Naive B cell (primary cell): ENCODE measurements around the gene DNTTIP2. TPM values are rescaled to one million over a fixed set of nuclear protein-coding genes. Genes with fewer than 3 reads are reported as not detected.
"Not testable (repeated sequence)": the region's sequence is repeated elsewhere in the genome, so short reads cannot be mapped to it uniquely, and the experiment has no call there.

ENCODE experiments used
- ATAC-seq, 2 donors: fragments of 150-1000 bp; cut with Tn5 transposase; 2 replicates each; pipeline ENCODE4 v1.10.0; 2021; ENCODE audit warnings: low read depth in 2 of 2, mild to moderate bottlenecking in 2 of 2, moderate library complexity in 2 of 2
- DNase-seq: peaks from one replicate; pipeline ENCODE4 v3.0.0; 2022
- H3K27ac Mint-ChIP-seq, 6 donors: one replicate each; pipeline ENCODE4 v1.8.0; 2020 to 2022; ENCODE audit warnings: mild to moderate bottlenecking in 6 of 6, mixed read lengths in 6 of 6, moderate library complexity in 5 of 6, inconsistent platforms in 2 of 6
- H3K27me3 Mint-ChIP-seq, 3 donors: one replicate each; pipeline ENCODE4 v1.8.0; 2021 to 2022; ENCODE audit warnings: mixed read lengths in 3 of 3, mild to moderate bottlenecking in 1 of 3
- H3K36me3 Mint-ChIP-seq, 2 donors: one replicate each; pipeline ENCODE4 v1.8.0; 2020 to 2022; ENCODE audit warnings: mixed read lengths in 2 of 2, inconsistent platforms in 1 of 2, mild to moderate bottlenecking in 1 of 2
- H3K4me1 Mint-ChIP-seq, 3 donors: one replicate each; pipeline ENCODE4 v1.8.0; 2020 to 2022; ENCODE audit warnings: mixed read lengths in 3 of 3, inconsistent platforms in 1 of 3, mild to moderate bottlenecking in 1 of 3, moderate library complexity in 1 of 3
- H3K4me3 Mint-ChIP-seq, 8 donors: one replicate each; pipeline ENCODE4 v1.8.0; 2020 to 2022; ENCODE audit warnings: mild to moderate bottlenecking in 8 of 8, mixed read lengths in 8 of 8, moderate library complexity in 8 of 8, inconsistent platforms in 2 of 8
- H3K9me3 Mint-ChIP-seq, 7 donors: one replicate each; pipeline ENCODE4 v1.8.0; 2020 to 2022; ENCODE audit warnings: mixed read lengths in 7 of 7, mild to moderate bottlenecking in 5 of 7, inconsistent platforms in 2 of 7, moderate library complexity in 1 of 7
- polyA plus RNA-seq, 6 donors: library from polyadenylated mRNA; unstranded; fragments of 300-500 nt; fragmentation: Illumina TruSeq; gene quantifications; one replicate each; pipeline ENCODE4 v1.2.3, GENCODE V29; 2021; ENCODE audit warnings: low read depth in 6 of 6

Gene DNTTIP2
- 10 to 100 TPM; 71.1 to 87.9 (median 83.6) TPM for polyA plus RNA-seq

- peak; percentile 91 to 94 for ATAC-seq
Observed at GRCh38 chr1:93878889-93879586, at the start of gene DNTTIP2. DNTTIP2 (minus strand) TSS chr1:93879206; CDS start chr1:93879148, 58 bp downstream.

GRCh38 chr1:93925206-93925605, 46.2 kb upstream of the DNTTIP2 start:
- Mint-ChIP-seq H3K36me3 (peaks cover 0 to 5% of the 10 kb centered on the region in 2 donors), H3K27ac (no peak overlapping the region), H3K4me1 (no peaks in the 10 kb centered on the region), H3K9me3 (peaks cover 3 to 28% (median 18%) of the 10 kb centered on the region in 7 donors), H3K27me3 (peaks cover 0 to 24% (median 13%) of the 10 kb centered on the region in 3 donors), H3K4me3 (no peak overlapping the region)
- ATAC-seq (no peak), DNase-seq (no peak)

More at GRCh38 chr1:93878889-93879586, at the start of gene DNTTIP2:
- Mint-ChIP-seq H3K9me3 (no peaks in the 10 kb centered on the region), H3K36me3 (peaks cover 20 to 23% of the 10 kb centered on the region in 2 donors), H3K4me1 (peaks cover 31 to 44% (median 37%) of the 10 kb centered on the region in 3 donors), H3K27ac (peak within 1 kb of the TSS; percentile 97 to 99 (median 98)), H3K4me3 (peak within 1 kb of the TSS; percentile 91 to 100 (median 96)), H3K27me3 (no peaks in the 10 kb centered on the region)
- DNase-seq: peak; percentile 86

DNA sequence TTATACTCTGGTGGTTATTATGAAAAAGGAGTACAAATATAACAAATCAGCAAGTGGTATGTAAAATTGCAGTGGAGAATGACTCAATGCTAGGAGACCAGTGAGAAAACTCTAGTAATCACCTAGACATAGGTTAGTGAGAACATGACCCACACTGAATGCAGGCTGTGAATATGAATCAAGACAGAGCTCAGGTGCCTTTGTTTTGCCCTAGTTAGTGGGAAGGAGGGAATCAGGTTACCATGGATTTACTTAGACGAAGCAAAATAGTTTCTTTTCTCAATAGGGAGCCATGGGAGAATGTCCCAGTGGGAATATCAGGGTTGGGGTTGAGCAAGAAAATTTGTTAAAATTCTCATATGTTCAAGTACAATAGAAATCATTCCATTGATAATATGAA, 40.8 kb upstream of the DNTTIP2 start:
- ATAC-seq (no peak), DNase-seq (no peak)
- no peaks in the 10 kb centered on the region for H3K4me1 Mint-ChIP-seq
- peaks cover 0 to 22% (median 8%) of the 10 kb centered on the region in 3 donors for H3K27me3 Mint-ChIP-seq
- no peaks in the 10 kb centered on the region for H3K36me3 Mint-ChIP-seq
- no peaks in the 10 kb centered on the region for H3K9me3 Mint-ChIP-seq
- H3K4me3 Mint-ChIP-seq: no peak overlapping the region
- no peak overlapping the region for H3K27ac Mint-ChIP-seq

DNA sequence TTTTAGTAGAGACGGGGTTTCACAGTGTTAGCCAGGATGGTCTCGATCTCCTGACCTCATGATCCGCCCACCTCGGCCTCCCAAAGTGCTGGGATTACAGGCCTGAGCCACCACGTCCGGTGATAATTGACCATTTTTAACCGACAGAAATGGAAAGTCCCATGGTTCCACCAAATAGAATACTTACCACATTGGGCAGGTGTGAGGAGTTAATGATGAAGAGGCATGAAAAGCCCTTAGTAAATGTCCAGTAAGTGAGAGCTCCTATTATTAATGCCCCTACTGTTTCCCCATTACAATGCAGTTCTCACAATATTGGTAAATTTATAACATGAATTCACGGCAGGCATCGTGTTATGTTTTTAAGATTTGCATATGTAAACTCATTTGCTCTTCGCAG, 38.3 kb upstream of the DNTTIP2 start:
- peaks cover 0 to 1% (median 0%) of the 10 kb centered on the region in 7 donors for H3K9me3 Mint-ChIP-seq
- H3K27ac Mint-ChIP-seq: no peak overlapping the region
- no peaks in the 10 kb centered on the region for H3K36me3 Mint-ChIP-seq
- ATAC-seq: no peak
- DNase-seq: no peak
- H3K4me1 Mint-ChIP-seq: peaks cover 0 to 3% (median 0%) of the 10 kb centered on the region in 3 donors
- no peak overlapping the region for H3K4me3 Mint-ChIP-seq
- peaks cover 0 to 45% (median 19%) of the 10 kb centered on the region in 3 donors for H3K27me3 Mint-ChIP-seq

GRCh38 chr1:93910880-93911279, 31.9 kb upstream of the DNTTIP2 start:
- ATAC-seq, H3K27ac Mint-ChIP-seq, H3K9me3 Mint-ChIP-seq, H3K36me3 Mint-ChIP-seq, DNase-seq: not testable (repeated sequence)
- Mint-ChIP-seq H3K4me1 (peaks cover 15 to 23% (median 16%) of the 10 kb centered on the region in 3 donors), H3K4me3 (peak overlapping the region in 1 of 8 donors; percentile 89), H3K27me3 (peaks cover 0 to 35% (median 19%) of the 10 kb centered on the region in 3 donors)

DNA sequence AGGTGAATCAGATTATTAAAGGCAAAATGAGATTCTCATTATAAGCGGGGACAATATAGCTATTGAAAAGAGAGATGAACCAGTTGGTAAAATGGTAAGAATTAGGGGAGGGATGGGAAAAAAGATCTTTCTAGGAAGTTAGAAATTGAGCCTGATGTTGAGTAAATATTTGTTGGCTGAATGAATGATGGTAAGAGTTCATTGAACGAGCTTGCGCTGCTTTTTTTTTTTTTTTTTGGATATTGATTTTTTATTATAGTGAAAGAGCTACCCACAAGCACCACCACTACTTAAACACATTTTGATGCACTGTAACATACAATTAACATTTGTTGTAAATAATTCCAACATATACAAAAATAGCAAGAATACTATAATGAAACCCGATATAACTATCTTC, 31.3 kb upstream of the DNTTIP2 start:
- ATAC-seq: no peak
- Mint-ChIP-seq H3K27ac (peak overlapping the region in 4 of 6 donors; percentile 15 to 97 (median 91)), H3K9me3 (peaks cover 0 to 3% (median 0%) of the 10 kb centered on the region in 7 donors), H3K4me3 (peak overlapping the region; percentile 41 to 96 (median 90)), H3K36me3 (no peaks in the 10 kb centered on the region), H3K27me3 (peaks cover 0 to 30% (median 16%) of the 10 kb centered on the region in 3 donors), H3K4me1 (peaks cover 15 to 23% (median 16%) of the 10 kb centered on the region in 3 donors)
- DNase-seq: no peak

- DNase-seq: peak; percentile 90
- Mint-ChIP-seq H3K4me3 (peak within 1 kb of the TSS; percentile 86 to 97 (median 92)), H3K36me3 (no peaks in the 10 kb centered on the region), H3K9me3 (peaks cover 0 to 3% (median 0%) of the 10 kb centered on the region in 7 donors), H3K4me1 (peaks cover 15 to 24% (median 22%) of the 10 kb centered on the region in 3 donors), H3K27me3 (peaks cover 0 to 23% (median 8%) of the 10 kb centered on the region in 3 donors), H3K27ac (peak within 1 kb of the TSS; percentile 85 to 97 (median 92))
- peak; percentile 89 to 92 for ATAC-seq
Observed at GRCh38 chr1:93909146-93910050, 30.4 kb upstream of the DNTTIP2 start, which contains the start of gene GCLM. GCLM (minus strand) TSS chr1:93909430; CDS start chr1:93909163, 267 bp downstream.

GRCh38 chr1:93908394-93909145, 29.6 kb upstream of the DNTTIP2 start:
- DNase-seq (peak; percentile 60), ATAC-seq (peak; percentile 48 to 51)
- Mint-ChIP-seq H3K9me3 (peaks cover 0 to 3% (median 0%) of the 10 kb centered on the region in 7 donors), H3K27ac (peak overlapping the region; percentile 75 to 94 (median 88)), H3K36me3 (no peaks in the 10 kb centered on the region), H3K4me1 (peaks cover 23 to 30% (median 29%) of the 10 kb centered on the region in 3 donors), H3K27me3 (peaks cover 0 to 15% (median under 1%) of the 10 kb centered on the region in 3 donors), H3K4me3 (peak overlapping the region; percentile 83 to 97 (median 90))

DNA sequence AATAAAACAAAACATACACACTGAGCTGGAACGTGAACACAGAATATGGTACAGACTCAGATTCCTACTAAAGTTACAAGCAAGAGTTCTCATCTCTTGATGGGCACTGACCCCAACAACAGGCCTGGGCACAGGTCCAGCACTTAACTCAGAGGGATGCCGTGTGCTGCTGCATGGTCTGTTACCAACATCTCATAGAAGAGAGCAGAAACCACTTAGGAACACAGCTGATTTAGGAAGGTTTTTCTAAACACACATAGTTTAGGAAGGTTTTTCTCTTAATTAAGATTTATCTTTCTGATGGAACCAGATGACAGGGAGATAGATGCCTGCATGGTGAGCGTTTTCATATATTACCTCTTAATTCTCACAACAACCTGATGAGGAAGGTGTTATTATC, 28.7 kb upstream of the DNTTIP2 start:
- no peaks in the 10 kb centered on the region for H3K36me3 Mint-ChIP-seq
- H3K27me3 Mint-ChIP-seq: peaks cover 0 to 7% (median 0%) of the 10 kb centered on the region in 3 donors
- peaks cover 0 to 3% (median 0%) of the 10 kb centered on the region in 7 donors for H3K9me3 Mint-ChIP-seq
- DNase-seq (no peak), ATAC-seq (no peak)
- peak overlapping the region; percentile 21 to 97 (median 62) for H3K4me3 Mint-ChIP-seq
- H3K4me1 Mint-ChIP-seq: peaks cover 23 to 30% (median 29%) of the 10 kb centered on the region in 3 donors
- no peak overlapping the region for H3K27ac Mint-ChIP-seq

- H3K36me3 Mint-ChIP-seq: peaks cover 0 to under 1% of the 10 kb centered on the region in 2 donors
- H3K27me3 Mint-ChIP-seq: no peaks in the 10 kb centered on the region
- DNase-seq (no peak), ATAC-seq (no peak)
- peak overlapping the region in 1 of 8 donors; percentile 97 for H3K4me3 Mint-ChIP-seq
- H3K4me1 Mint-ChIP-seq: peaks cover 25 to 30% (median 26%) of the 10 kb centered on the region in 3 donors
- H3K9me3 Mint-ChIP-seq: no peaks in the 10 kb centered on the region
- no peak overlapping the region for H3K27ac Mint-ChIP-seq
Observed at GRCh38 chr1:93906480-93906879, 27.5 kb upstream of the DNTTIP2 start.

DNA sequence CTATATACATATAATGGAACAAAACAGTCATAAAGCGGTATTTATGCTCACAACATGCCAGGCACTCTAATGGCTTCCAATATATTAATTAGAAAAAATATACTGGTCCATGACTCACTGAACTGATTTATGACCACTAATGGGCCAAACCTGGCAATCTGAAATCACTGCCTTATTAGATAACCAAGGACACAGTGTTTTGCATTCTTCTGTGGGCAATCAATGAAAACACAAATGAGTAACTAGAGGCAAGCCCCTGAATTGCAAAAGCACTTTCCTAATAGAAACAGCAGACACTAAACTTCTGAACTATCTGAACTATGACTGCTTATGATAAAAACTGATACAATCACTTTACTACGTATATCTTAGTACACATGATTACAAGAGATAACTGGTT, 26.7 kb upstream of the DNTTIP2 start:
- peak overlapping the region in 1 of 6 donors; percentile 24 for H3K27ac Mint-ChIP-seq
- DNase-seq: no peak
- H3K9me3 Mint-ChIP-seq: no peaks in the 10 kb centered on the region
- H3K27me3 Mint-ChIP-seq: no peaks in the 10 kb centered on the region
- H3K4me1 Mint-ChIP-seq: peaks cover 25 to 30% (median 29%) of the 10 kb centered on the region in 3 donors
- peaks cover 4 to 8% of the 10 kb centered on the region in 2 donors for H3K36me3 Mint-ChIP-seq
- no peak for ATAC-seq
- no peak overlapping the region for H3K4me3 Mint-ChIP-seq

- Mint-ChIP-seq H3K9me3 (no peaks in the 10 kb centered on the region), H3K4me3 (peak overlapping the region in 1 of 8 donors; percentile 68), H3K27ac (peak overlapping the region in 1 of 6 donors; percentile 75)
Observed at GRCh38 chr1:93905051-93905450, 26.0 kb upstream of the DNTTIP2 start.

More at GRCh38 chr1:93905051-93905450, 26.0 kb upstream of the DNTTIP2 start:
- no peak for DNase-seq
- ATAC-seq: no peak
- H3K4me1 Mint-ChIP-seq: peaks cover 22 to 27% (median 26%) of the 10 kb centered on the region in 3 donors
- peaks cover 4 to 8% of the 10 kb centered on the region in 2 donors for H3K36me3 Mint-ChIP-seq
- H3K27me3 Mint-ChIP-seq: no peaks in the 10 kb centered on the region
